Subcutaneous adipose tissue (tissue), 4 donors: Measurements from ENCODE around the gene HERPUD1. TPM values are rescaled to one million over a fixed set of nuclear protein-coding genes. Genes with fewer than 3 reads are reported as not detected.

Source experiments
- CTCF ChIP-seq: fragments of 450-650 bp; IDR thresholded peaks from one replicate; pipeline ENCODE4 v1.5.1; 2016; ENCODE audit warnings: low read depth, mild to moderate bottlenecking, control low read depth, antibody characterized with exemption, moderate library complexity
- total RNA-seq, 4 donors: library from RNA; depleted of rRNA; stranded (reverse); fragments of >200 nt; gene quantifications; one replicate each; pipeline ENCODE4 v1.1.0, GENCODE V29; 2016

The HERPUD1 gene
- total RNA-seq, 4 donors from 2014 or later: 134 to 230 (median 170) TPM

DNA sequence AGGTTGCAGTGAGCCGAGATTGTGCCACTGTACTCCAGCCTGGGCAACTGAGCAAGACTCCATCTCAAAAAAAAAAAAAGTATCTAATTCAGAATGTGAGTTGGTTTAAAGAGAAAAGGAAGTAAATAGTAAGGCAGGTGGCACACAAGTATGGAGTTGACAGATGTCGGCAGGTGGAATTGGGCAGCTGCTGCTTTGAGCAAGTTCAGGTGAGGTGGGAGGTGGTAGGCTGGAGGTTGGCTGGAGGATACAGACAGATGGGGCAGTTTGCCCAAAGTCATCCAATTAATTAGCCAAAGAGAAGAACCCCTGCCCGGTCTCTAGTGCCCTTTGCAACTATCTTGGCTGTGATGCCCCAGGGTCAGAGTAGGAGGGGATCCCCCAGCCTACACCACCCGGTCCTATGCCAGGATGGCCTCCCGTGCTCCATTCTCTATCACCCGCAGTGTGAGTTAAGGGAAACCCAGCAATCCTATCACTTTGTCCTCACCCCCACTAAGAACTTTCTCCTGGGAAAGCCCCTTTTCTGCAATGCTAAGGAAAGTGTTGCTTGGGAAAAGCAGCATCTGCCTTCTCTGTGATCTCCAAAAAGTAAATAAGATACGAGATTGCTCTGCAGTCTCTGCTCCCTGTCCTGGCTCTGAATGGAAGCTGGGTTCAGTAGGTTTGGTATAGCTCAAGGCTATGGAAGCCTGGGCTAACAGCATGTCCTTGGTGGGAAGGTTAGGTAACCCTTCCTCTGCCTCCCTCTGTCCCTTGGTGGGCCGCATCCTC lies 34.7 kb upstream of the HERPUD1 start:
- TF ChIP-seq CTCF: no peak

DNA sequence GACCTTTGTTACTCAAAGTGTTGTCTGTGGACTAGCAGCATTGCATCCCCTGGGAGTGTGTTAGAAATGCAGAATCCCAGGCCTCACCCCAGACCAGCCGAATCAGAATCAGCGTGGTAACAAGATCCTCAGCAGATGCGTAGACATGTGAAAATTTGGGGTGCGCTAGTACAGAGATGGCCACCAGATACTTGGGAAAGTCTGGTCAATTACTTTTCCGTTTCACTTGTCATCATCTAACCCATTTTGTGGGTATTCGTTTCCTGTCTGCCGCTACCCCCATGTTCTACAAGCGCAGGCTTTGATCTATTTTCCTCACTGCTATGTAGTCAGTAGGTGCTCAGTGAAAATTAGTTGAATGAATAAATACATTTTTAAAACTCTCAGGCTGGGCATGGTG lies 33.1 kb upstream of the HERPUD1 start:
- no peak for TF ChIP-seq CTCF

GRCh38 chr16:56903866-56904265 lies 28.1 kb upstream of the HERPUD1 start:
- TF ChIP-seq CTCF: no peak

DNA sequence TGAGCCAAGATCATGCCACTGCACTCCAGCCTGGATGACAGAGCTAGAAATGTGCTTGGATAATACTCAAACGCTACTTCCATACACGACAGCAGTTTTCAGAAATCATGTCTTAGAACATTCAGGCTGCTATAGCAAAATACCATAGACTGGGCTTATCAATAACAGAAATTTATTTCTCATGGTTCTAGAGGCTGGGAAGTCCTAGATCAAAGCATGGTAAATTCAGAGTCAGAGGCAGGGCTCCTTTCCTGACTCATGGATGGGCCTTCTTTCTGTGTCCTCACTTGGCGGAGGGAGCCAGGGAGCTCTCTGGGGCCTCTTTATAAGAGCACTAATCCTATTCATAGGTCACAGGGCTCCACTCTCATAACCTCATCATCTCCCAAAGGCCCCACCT lies 24.5 kb upstream of the HERPUD1 start:
- no peak for TF ChIP-seq CTCF

- TF ChIP-seq CTCF: no peak
Measured at GRCh38 chr16:56909527-56909979, 22.4 kb upstream of the HERPUD1 start.

- no peak for TF ChIP-seq CTCF
Measured at GRCh38 chr16:56910112-56910511, 21.8 kb upstream of the HERPUD1 start.

DNA sequence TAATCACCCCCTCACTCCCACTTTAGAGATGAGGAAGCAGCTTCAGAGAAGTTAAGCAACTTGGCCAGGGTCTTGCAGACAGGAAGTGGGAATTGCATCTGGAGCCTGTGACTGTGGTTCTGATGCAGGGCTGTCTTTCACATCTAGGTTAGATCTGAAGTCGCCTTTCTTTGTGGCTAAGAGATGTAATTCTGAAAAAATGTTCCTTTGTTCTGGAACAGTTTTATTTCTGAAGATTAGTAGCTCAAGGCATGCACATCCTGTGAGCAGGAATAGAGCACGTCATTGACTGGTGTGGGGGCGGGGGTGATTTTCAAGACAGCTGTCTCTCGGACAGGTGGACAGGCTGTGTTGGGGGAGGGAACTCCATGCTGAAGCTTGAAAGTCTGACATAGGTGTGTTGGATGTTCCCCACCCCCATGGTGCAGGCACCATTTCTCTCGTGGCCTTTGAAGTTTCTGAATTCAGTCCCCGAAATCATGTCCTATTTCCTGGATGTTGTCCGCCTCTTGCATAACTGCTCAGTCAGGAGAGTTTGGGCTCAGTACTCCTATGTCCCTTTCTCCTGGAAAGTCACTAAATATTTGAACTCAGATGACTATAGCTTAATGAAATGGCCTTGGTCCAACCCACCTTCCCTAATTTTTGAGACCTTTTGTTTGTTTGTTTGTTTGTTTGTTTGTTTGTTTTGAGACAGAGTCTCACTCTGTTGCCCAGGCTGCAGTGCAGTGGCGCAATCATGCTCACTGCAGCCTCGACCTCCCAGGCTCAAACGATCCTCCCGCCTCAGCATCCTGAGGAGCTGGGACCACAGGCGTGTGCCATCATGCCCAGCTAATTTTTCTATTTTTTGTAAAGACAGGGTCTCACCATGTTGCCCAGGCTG lies 21.0 kb upstream of the HERPUD1 start:
- no peak for TF ChIP-seq CTCF
